ENCODE results near the gene PCDHGA6. TPM values are rescaled to one million over a fixed set of nuclear protein-coding genes. Genes with fewer than 3 reads are reported as not detected.

Gene PCDHGA6
- total and polyA plus RNA-seq, 2 of the 8 experiments (the other 6 are each of a cell fraction or from before 2014, with no cell fraction given) = 1.4 to 2.0 TPM

DNA sequence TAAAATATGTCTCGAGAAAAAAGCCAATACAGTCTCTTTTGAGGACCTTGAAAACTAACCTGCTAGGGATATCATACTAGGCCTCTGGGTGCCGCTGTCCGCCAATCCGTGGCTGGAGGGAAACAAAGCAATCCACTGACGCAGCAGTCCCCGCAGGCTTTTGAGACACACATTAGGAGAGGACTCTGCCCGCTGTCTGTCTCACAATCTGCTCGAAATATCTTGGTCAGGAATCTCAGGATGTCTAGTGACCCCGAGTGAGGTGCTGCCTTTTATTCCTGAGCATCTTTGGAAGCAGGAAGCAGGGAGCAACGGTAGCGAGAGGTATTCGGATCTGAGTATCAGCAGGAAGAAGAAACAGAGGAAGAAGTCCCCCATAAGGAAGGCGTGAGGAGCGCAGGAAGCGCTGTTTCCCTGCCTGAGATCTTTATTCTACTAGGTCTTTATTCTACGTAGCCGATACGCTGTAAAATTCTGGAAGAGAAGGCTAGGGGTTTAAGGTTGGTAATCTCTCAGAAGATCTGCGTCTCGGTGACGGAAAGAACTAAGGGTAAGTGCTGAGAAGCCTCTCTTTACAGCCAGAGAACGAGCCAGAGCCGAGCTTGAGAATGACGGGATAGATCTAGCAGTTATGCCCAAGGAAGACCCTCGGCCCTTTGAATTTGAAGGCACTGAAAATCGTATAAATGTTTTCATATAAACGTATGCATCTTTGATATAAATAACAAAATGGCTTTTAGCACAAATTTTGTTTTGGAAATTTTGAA, 47.4 kb upstream of the PCDHGA6 start (continued):
- TF ChIP-seq RXRA (IDR thresholded peaks at IDR 0.05; ENCODE audit: insufficient read depth, low read depth, low read length) = no peak
- peak; percentile 47 to 63 for TF ChIP-seq RAD21 (IDR thresholded peaks at IDR 0.05 in 1 of 2, conservative IDR thresholded peaks at IDR 0.05 in 1 of 2; ENCODE audit: low read depth in 2 of 2, low read length in 2 of 2)
- TF ChIP-seq KDM1A (IDR thresholded peaks at IDR 0.05; ENCODE audit: borderline replicate concordance, low read length) = no peak
- no peak for TF ChIP-seq TCF12 (IDR thresholded peaks at IDR 0.05; ENCODE audit: low read depth, low read length)
- TF ChIP-seq TAF1 (IDR thresholded peaks at IDR 0.05; ENCODE audit: low read depth, low read length) = peak; percentile 61
- no peak for TF ChIP-seq ZNF274 (IDR thresholded peaks at IDR 0.05; ENCODE audit: borderline replicate concordance, extremely low read depth, low read length)
- no peak for TF ChIP-seq TBP (IDR thresholded peaks at IDR 0.05; ENCODE audit: low read depth, low read length)
- no peak for TF ChIP-seq EP300 (IDR thresholded peaks at IDR 0.05; ENCODE audit: borderline replicate concordance in 1 of 2, low read depth in 2 of 2, low read length in 2 of 2)
- no peak for TF ChIP-seq YY1 (IDR thresholded peaks at IDR 0.05; ENCODE audit: low read depth, low read length)
- TF ChIP-seq ASH2L (IDR thresholded peaks at IDR 0.05; ENCODE audit: low read length) = no peak
- TF ChIP-seq KDM5A (IDR thresholded peaks at IDR 0.05; ENCODE audit: low read length) = no peak
- no peak for TF ChIP-seq CEBPB (IDR thresholded peaks at IDR 0.05; ENCODE audit: low read depth, low read length)
- TF ChIP-seq NRF1 (IDR thresholded peaks at IDR 0.05; ENCODE audit: low read depth, low read length) = no peak
- TF ChIP-seq POLR2A (IDR thresholded peaks at IDR 0.05; ENCODE audit: control extremely low read depth in 1 of 2, low read depth in 2 of 2, low read length in 2 of 2) = peak in 1 of 2 experiments; percentile 56; a peak in 1 of 3 replicates
- TF ChIP-seq SIN3A (conservative IDR thresholded peaks at IDR 0.05 in 1 of 2, IDR thresholded peaks at IDR 0.05 in 1 of 2; ENCODE audit: low read depth in 1 of 2, low read length in 2 of 2) = no peak
- no peak for TF ChIP-seq SP1 (IDR thresholded peaks at IDR 0.05; ENCODE audit: low read depth, low read length)
- peak; percentile 64 for TF ChIP-seq KDM4A (IDR thresholded peaks at IDR 0.05; ENCODE audit: low read depth, low read length, severe bottlenecking)
- TF ChIP-seq, protein P1, sequence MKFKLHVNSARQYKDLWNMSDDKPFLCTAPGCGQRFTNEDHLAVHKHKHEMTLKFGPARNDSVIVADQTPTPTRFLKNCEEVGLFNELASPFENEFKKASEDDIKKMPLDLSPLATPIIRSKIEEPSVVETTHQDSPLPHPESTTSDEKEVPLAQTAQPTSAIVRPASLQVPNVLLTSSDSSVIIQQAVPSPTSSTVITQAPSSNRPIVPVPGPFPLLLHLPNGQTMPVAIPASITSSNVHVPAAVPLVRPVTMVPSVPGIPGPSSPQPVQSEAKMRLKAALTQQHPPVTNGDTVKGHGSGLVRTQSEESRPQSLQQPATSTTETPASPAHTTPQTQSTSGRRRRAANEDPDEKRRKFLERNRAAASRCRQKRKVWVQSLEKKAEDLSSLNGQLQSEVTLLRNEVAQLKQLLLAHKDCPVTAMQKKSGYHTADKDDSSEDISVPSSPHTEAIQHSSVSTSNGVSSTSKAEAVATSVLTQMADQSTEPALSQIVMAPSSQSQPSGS (IDR thresholded peaks at IDR 0.05; ENCODE audit: low read length) = no peak
- no peak for TF ChIP-seq SIX5 (IDR thresholded peaks at IDR 0.05; ENCODE audit: low read depth, low read length)
- peak; percentile 28; the same call in 1 of the 2 replicates for TF ChIP-seq CREB1 (IDR thresholded peaks at IDR 0.05)
- TF ChIP-seq TEAD4 (IDR thresholded peaks at IDR 0.05; ENCODE audit: low read depth, low read length) = no peak
- TF ChIP-seq, protein P2, sequence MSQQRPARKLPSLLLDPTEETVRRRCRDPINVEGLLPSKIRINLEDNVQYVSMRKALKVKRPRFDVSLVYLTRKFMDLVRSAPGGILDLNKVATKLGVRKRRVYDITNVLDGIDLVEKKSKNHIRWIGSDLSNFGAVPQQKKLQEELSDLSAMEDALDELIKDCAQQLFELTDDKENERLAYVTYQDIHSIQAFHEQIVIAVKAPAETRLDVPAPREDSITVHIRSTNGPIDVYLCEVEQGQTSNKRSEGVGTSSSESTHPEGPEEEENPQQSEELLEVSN (IDR thresholded peaks at IDR 0.05) = peak; percentile 81
- TF ChIP-seq JUND (IDR thresholded peaks at IDR 0.05; ENCODE audit: low read length) = no peak

Data from H1 (cell line).